Liver (tissue), 9 donors: ENCODE measurements around the gene SHBG. TPM values are rescaled to one million over a fixed set of nuclear protein-coding genes. Genes with fewer than 3 reads are reported as not detected.
"Not testable (repeated sequence)": the region's sequence is repeated elsewhere in the genome, so short reads cannot be mapped to it uniquely, and the experiment has no call there.

Experiments
- DNase-seq: peaks from one replicate; pipeline ENCODE4 v3.0.0-alpha.2; 2017; ENCODE audit warnings: low spot score
- H3K27ac ChIP-seq, 2 donors: one replicate each; pipeline ENCODE4 v1.7.0; 2013; ENCODE audit warnings: inconsistent platforms in 2 of 2, low read length in 2 of 2, control low read depth in 1 of 2, low read depth in 1 of 2, mild to moderate bottlenecking in 1 of 2
- H3K27me3 ChIP-seq, 4 donors: one replicate each; pipeline versions ENCODE4 v1.6.1 to v1.7.0; 2013; ENCODE audit warnings: low read length in 3 of 4, inconsistent platforms in 1 of 4, mild to moderate bottlenecking in 1 of 4, moderate library complexity in 1 of 4; ENCODE audit not compliant: control insufficient read depth in 4 of 4, insufficient read depth in 4 of 4
- H3K36me3 ChIP-seq, 4 donors: one replicate each; pipeline versions ENCODE4 v1.6.1 to v1.7.0; 2013; ENCODE audit warnings: low read length in 3 of 4, mild to moderate bottlenecking in 3 of 4, low read depth in 1 of 4, moderate library complexity in 1 of 4; ENCODE audit not compliant: control insufficient read depth in 4 of 4, insufficient read depth in 3 of 4
- H3K4me1 ChIP-seq, 4 donors: one replicate each; pipeline versions ENCODE4 v1.6.1 to v1.7.0; 2013; ENCODE audit warnings: low read length in 3 of 4, mild to moderate bottlenecking in 3 of 4, moderate library complexity in 1 of 4; ENCODE audit not compliant: control insufficient read depth in 4 of 4, insufficient read depth in 4 of 4
- H3K4me3 ChIP-seq, 3 donors: one replicate each; pipeline versions ENCODE4 v1.6.1 to v1.7.0; 2013; ENCODE audit warnings: low read length in 3 of 3, control low read depth in 1 of 3, low read depth in 1 of 3, mild to moderate bottlenecking in 1 of 3
- H3K9ac ChIP-seq, 2 donors: one replicate each; pipeline ENCODE4 v1.7.0; 2013; ENCODE audit warnings: low read length in 2 of 2, mild to moderate bottlenecking in 2 of 2, moderate library complexity in 2 of 2, control low read depth in 1 of 2, low read depth in 1 of 2
- H3K9me3 ChIP-seq, 4 donors: one replicate each; pipeline versions ENCODE4 v1.6.1 to v1.7.0; 2013; ENCODE audit warnings: low read length in 3 of 4; ENCODE audit not compliant: control insufficient read depth in 4 of 4
- ATF3 ChIP-seq: IDR thresholded peaks from 2 replicates; pipeline ENCODE4 v1.6.1; 2016; ENCODE audit warnings: antibody characterized with exemption
- CTCF ChIP-seq: fragments of 150-350 bp; IDR thresholded peaks from 2 replicates; pipeline ENCODE4 v1.5.1; 2017; ENCODE audit warnings: improper control_type of control experiment, low read depth, low read length; ENCODE audit not compliant: missing input control
- EGR1 ChIP-seq, 2 donors: IDR thresholded peaks; 2 replicates each; pipeline ENCODE4 v1.6.1; 2016 to 2018; ENCODE audit warnings: antibody characterized with exemption in 2 of 2, low read depth in 2 of 2
- FOXA1 ChIP-seq: IDR thresholded peaks from 2 replicates; pipeline ENCODE4 v1.6.1; 2016; ENCODE audit warnings: antibody characterized with exemption
- FOXA2 ChIP-seq: IDR thresholded peaks from 2 replicates; pipeline ENCODE4 v1.6.1; 2016; ENCODE audit warnings: antibody characterized with exemption
- GABPA ChIP-seq, 2 donors: IDR thresholded peaks in 1 of 2; conservative IDR thresholded peaks in 1 of 2; 2 replicates each; pipeline ENCODE4 v1.6.1; 2016; ENCODE audit warnings: antibody characterized with exemption in 2 of 2, mild to moderate bottlenecking in 1 of 2, moderate library complexity in 1 of 2
- HNF4A ChIP-seq, 2 donors: conservative IDR thresholded peaks; 2 replicates each; pipeline ENCODE4 v1.6.1; 2016; ENCODE audit warnings: antibody characterized with exemption in 2 of 2, mild to moderate bottlenecking in 2 of 2
- HNF4G ChIP-seq: IDR thresholded peaks from 2 replicates; pipeline ENCODE4 v1.6.1; 2016; ENCODE audit warnings: antibody characterized with exemption
- JUND ChIP-seq, 2 donors: IDR thresholded peaks; 2 replicates each; pipeline ENCODE4 v1.6.1; 2016; ENCODE audit warnings: antibody characterized with exemption in 2 of 2
- MAX ChIP-seq: IDR thresholded peaks from 2 replicates; pipeline ENCODE4 v1.6.1; 2016; ENCODE audit warnings: antibody characterized with exemption
- NR2F2 ChIP-seq: IDR thresholded peaks from 2 replicates; pipeline ENCODE4 v1.6.1; 2016; ENCODE audit warnings: antibody characterized with exemption
- RAD21 ChIP-seq, 2 donors: IDR thresholded peaks; 2 replicates each; pipeline ENCODE4 v1.6.1; 2016; ENCODE audit warnings: antibody characterized with exemption in 2 of 2, mild to moderate bottlenecking in 2 of 2
- RXRA ChIP-seq, 2 donors: IDR thresholded peaks; 2 replicates each; pipeline ENCODE4 v1.6.1; 2017 to 2018; ENCODE audit warnings: antibody characterized with exemption in 2 of 2, mild to moderate bottlenecking in 1 of 2
- SP1 ChIP-seq: IDR thresholded peaks from 2 replicates; pipeline ENCODE4 v1.6.1; 2018; ENCODE audit warnings: antibody characterized with exemption, mild to moderate bottlenecking
- TAF1 ChIP-seq: conservative IDR thresholded peaks from 2 replicates; pipeline ENCODE4 v1.6.1; 2016; ENCODE audit warnings: antibody characterized with exemption, mild to moderate bottlenecking
- YY1 ChIP-seq: IDR thresholded peaks from 2 replicates; pipeline ENCODE4 v1.6.1; 2016; ENCODE audit warnings: antibody characterized with exemption, mild to moderate bottlenecking
- ZBTB33 ChIP-seq: IDR thresholded peaks from 2 replicates; pipeline ENCODE4 v1.6.1; 2016; ENCODE audit warnings: antibody characterized with exemption
- WGBS: extraction: QIAGEN DNeasy Blood & Tissue Kit; methylation state at CpG from one replicate; pipeline ENCODE4 v1.1.7; 2013; 5-methylcytosine and 5-hydroxymethylcytosine counted together
- polyA plus RNA-seq, 2 donors: library from polyadenylated mRNA; stranded (reverse) in 1 of 2; unstranded in 1 of 2; fragments of 200-250 nt in 1 of 2; fragments of >200 nt in 1 of 2; fragmentation: Nextera tagmentation in 1 of 2; extraction: Ambion mirVana in 1 of 2; gene quantifications; one replicate each; pipeline versions ENCODE4 v1.2.1 to v1.2.3, GENCODE V29; 2013 to 2015
- total RNA-seq, 2 donors: library from RNA; depleted of rRNA; stranded (reverse); fragments of >200 nt; gene quantifications; one replicate each; pipeline ENCODE4 v1.2.3, GENCODE V29; 2014
- TF ChIP-seq, protein P1 (sequence below): IDR thresholded peaks from 2 replicates; pipeline ENCODE4 v1.6.1; 2016; ENCODE audit warnings: antibody characterized with exemption, mild to moderate bottlenecking
- donor health status: healthy.
- donor health status: healthy.
- donor health status: healthy.
- donor health status: healthy.
- donor health status: healthy.

SHBG gene
- total and polyA plus RNA-seq, 4 donors = 3.5 to 61.6 (median 22.2) TPM

- not testable (repeated sequence) for H3K27me3 ChIP-seq, H3K27ac ChIP-seq, H3K9ac ChIP-seq, H3K4me3 ChIP-seq, H3K9me3 ChIP-seq, DNase-seq, H3K4me1 ChIP-seq, H3K36me3 ChIP-seq
- 72% methylated on average over 7 of the region's 7 CpGs for WGBS
Measured at GRCh38 chr17:7641635-7642034, 11.7 kb downstream of the SHBG start.

- 88% methylated on average over 4 of the region's 4 CpGs for WGBS
- H3K4me1 ChIP-seq = no peaks in the 10 kb centered on the region
- no peaks in the 10 kb centered on the region for H3K36me3 ChIP-seq
- no peak overlapping the region for H3K4me3 ChIP-seq
- TF ChIP-seq MAX (no peak), NR2F2 (no peak), FOXA2 (no peak), RXRA (IDR thresholded peaks at IDR 0.05) (no peak), ZBTB33 (no peak), EGR1 (IDR thresholded peaks at IDR 0.05; ENCODE audit: low read depth in 2 of 2) (no peak), JUND (IDR thresholded peaks at IDR 0.05) (no peak), SP1 (no peak), ATF3 (no peak), TAF1 (no peak), GABPA (IDR thresholded peaks at IDR 0.05 in 1 of 2, conservative IDR thresholded peaks at IDR 0.05 in 1 of 2) (no peak), YY1 (no peak), CTCF (no peak), HNF4G (no peak), HNF4A (conservative IDR thresholded peaks at IDR 0.05) (no peak), RAD21 (IDR thresholded peaks at IDR 0.05) (no peak), FOXA1 (no peak)
- TF ChIP-seq, protein P1, sequence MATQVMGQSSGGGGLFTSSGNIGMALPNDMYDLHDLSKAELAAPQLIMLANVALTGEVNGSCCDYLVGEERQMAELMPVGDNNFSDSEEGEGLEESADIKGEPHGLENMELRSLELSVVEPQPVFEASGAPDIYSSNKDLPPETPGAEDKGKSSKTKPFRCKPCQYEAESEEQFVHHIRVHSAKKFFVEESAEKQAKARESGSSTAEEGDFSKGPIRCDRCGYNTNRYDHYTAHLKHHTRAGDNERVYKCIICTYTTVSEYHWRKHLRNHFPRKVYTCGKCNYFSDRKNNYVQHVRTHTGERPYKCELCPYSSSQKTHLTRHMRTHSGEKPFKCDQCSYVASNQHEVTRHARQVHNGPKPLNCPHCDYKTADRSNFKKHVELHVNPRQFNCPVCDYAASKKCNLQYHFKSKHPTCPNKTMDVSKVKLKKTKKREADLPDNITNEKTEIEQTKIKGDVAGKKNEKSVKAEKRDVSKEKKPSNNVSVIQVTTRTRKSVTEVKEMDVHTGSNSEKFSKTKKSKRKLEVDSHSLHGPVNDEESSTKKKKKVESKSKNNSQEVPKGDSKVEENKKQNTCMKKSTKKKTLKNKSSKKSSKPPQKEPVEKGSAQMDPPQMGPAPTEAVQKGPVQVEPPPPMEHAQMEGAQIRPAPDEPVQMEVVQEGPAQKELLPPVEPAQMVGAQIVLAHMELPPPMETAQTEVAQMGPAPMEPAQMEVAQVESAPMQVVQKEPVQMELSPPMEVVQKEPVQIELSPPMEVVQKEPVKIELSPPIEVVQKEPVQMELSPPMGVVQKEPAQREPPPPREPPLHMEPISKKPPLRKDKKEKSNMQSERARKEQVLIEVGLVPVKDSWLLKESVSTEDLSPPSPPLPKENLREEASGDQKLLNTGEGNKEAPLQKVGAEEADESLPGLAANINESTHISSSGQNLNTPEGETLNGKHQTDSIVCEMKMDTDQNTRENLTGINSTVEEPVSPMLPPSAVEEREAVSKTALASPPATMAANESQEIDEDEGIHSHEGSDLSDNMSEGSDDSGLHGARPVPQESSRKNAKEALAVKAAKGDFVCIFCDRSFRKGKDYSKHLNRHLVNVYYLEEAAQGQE = no peak
- no peak for DNase-seq
- no peaks in the 10 kb centered on the region for H3K9me3 ChIP-seq
- no peak overlapping the region for H3K27ac ChIP-seq
- H3K9ac ChIP-seq = no peak overlapping the region
- no peaks in the 10 kb centered on the region for H3K27me3 ChIP-seq
Measured at GRCh38 chr17:7644775-7645174, 14.8 kb downstream of the SHBG start.
